ENCODE data around the gene PXDN.

Gene PXDN

GRCh38 chr2:1690056-1690775 lies 54.1 kb downstream of the PXDN start:
- Histone ChIP-seq H3K79me2 (ENCODE audit: low read length) (no peaks in the 10 kb centered on the region), H3K4me2 (ENCODE audit: low read depth, low read length) (no peak overlapping the region), H4K20me1 (ENCODE audit: insufficient read depth, low read length) (no peaks in the 10 kb centered on the region), H2AFZ (ENCODE audit: low read length) (no peak overlapping the region), H3K9me2 (replicated peaks; ENCODE audit: insufficient read depth, low read length) (no peaks in the 10 kb centered on the region), H3K4me3 (ENCODE audit: low read length) (no peak overlapping the region), H3K36me3 (replicated peaks; ENCODE audit: insufficient read depth, low read length) (no peaks in the 10 kb centered on the region), H3F3A (ENCODE audit: insufficient read depth, low read length) (no peaks in the 10 kb centered on the region), H3K27me3 (replicated peaks; ENCODE audit: insufficient read depth, low read length) (no peaks in the 10 kb centered on the region), H3K27ac (ENCODE audit: low read length) (no peak overlapping the region), H3K9me3 (replicated peaks; ENCODE audit: insufficient read depth, low read length) (no peaks in the 10 kb centered on the region), H3K9ac (ENCODE audit: low read length) (no peak overlapping the region), H3K4me1 (ENCODE audit: low read length) (no peaks in the 10 kb centered on the region)
- DNase-seq: no peak
- TF ChIP-seq CTCF (IDR thresholded peaks at IDR 0.05; ENCODE audit: low read length) (no peak), EZH2 (optimal IDR thresholded peaks at IDR 0.05; ENCODE audit: low read depth, low read length) (no peak), EZH2phosphoT487 (IDR thresholded peaks at IDR 0.05; ENCODE audit: low read length) (no peak)

- Histone ChIP-seq H3K36me3 (replicated peaks; ENCODE audit: insufficient read depth, low read length) (no peaks in the 10 kb centered on the region), H3K4me2 (ENCODE audit: low read depth, low read length) (no peak overlapping the region), H2AFZ (ENCODE audit: low read length) (no peak overlapping the region), H3K27me3 (replicated peaks; ENCODE audit: insufficient read depth, low read length) (no peaks in the 10 kb centered on the region), H3K4me1 (ENCODE audit: low read length) (no peaks in the 10 kb centered on the region), H3K27ac (ENCODE audit: low read length) (no peak overlapping the region), H3K9me3 (replicated peaks; ENCODE audit: insufficient read depth, low read length) (no peaks in the 10 kb centered on the region), H3K4me3 (ENCODE audit: low read length) (no peak overlapping the region), H3K9ac (ENCODE audit: low read length) (no peak overlapping the region), H3F3A (ENCODE audit: insufficient read depth, low read length) (no peaks in the 10 kb centered on the region), H3K9me2 (replicated peaks; ENCODE audit: insufficient read depth, low read length) (no peaks in the 10 kb centered on the region), H3K79me2 (ENCODE audit: low read length) (no peaks in the 10 kb centered on the region), H4K20me1 (ENCODE audit: insufficient read depth, low read length) (no peaks in the 10 kb centered on the region)
- DNase-seq: no peak
- TF ChIP-seq EZH2phosphoT487 (IDR thresholded peaks at IDR 0.05; ENCODE audit: low read length): no peak
- no peak for TF ChIP-seq EZH2 (optimal IDR thresholded peaks at IDR 0.05; ENCODE audit: low read depth, low read length)
- no peak for TF ChIP-seq CTCF (IDR thresholded peaks at IDR 0.05; ENCODE audit: low read length)
Observed at GRCh38 chr2:1688859-1689258, 55.5 kb downstream of the PXDN start.

- Histone ChIP-seq H3K9ac (ENCODE audit: low read length) (no peak overlapping the region), H3K79me2 (ENCODE audit: low read length) (no peaks in the 10 kb centered on the region), H2AFZ (ENCODE audit: low read length) (no peak overlapping the region), H3K27ac (ENCODE audit: low read length) (no peak overlapping the region), H3K4me1 (ENCODE audit: low read length) (no peaks in the 10 kb centered on the region), H3K4me2 (ENCODE audit: low read depth, low read length) (no peak overlapping the region), H4K20me1 (ENCODE audit: insufficient read depth, low read length) (no peaks in the 10 kb centered on the region), H3K9me3 (replicated peaks; ENCODE audit: insufficient read depth, low read length) (no peaks in the 10 kb centered on the region), H3F3A (ENCODE audit: insufficient read depth, low read length) (no peaks in the 10 kb centered on the region), H3K9me2 (replicated peaks; ENCODE audit: insufficient read depth, low read length) (no peaks in the 10 kb centered on the region), H3K27me3 (replicated peaks; ENCODE audit: insufficient read depth, low read length) (no peaks in the 10 kb centered on the region), H3K4me3 (ENCODE audit: low read length) (no peak overlapping the region), H3K36me3 (replicated peaks; ENCODE audit: insufficient read depth, low read length) (no peaks in the 10 kb centered on the region)
- TF ChIP-seq EZH2 (optimal IDR thresholded peaks at IDR 0.05; ENCODE audit: low read depth, low read length) (no peak), EZH2phosphoT487 (IDR thresholded peaks at IDR 0.05; ENCODE audit: low read length) (no peak), CTCF (IDR thresholded peaks at IDR 0.05; ENCODE audit: low read length) (no peak)
- DNase-seq: no peak
Observed at GRCh38 chr2:1688161-1688560, 56.2 kb downstream of the PXDN start.

All from MM.1S (cell line).